ENCODE data around the gene ERGIC2. TPM values are rescaled to one million over a fixed set of nuclear protein-coding genes. Genes with fewer than 3 reads are reported as not detected.

The ERGIC2 gene
- total and polyA plus RNA-seq, 2 of the 13 experiments (the other 11 are each of a cell fraction or from before 2014, with no cell fraction given) = 32.6 to 73.5 TPM

GRCh38 chr12:29309320-29309902 is 71.6 kb downstream of the ERGIC2 start (continued):
- TF ChIP-seq CTCF (CRISPR knock-in tag; IDR thresholded peaks at IDR 0.05) = peak; percentile 34; the same call in 1 of the 2 replicates

GRCh38 chr12:29306682-29307081 is 74.3 kb downstream of the ERGIC2 start:
- no TSS peak for BruUV-seq (replicated peaks)
- no peak for FAIRE-seq
- WGBS (ENCODE audit: low lambda C conversion rate) = 59% methylated on average over 2 of the region's 2 CpGs
- CTCF ChIA-PET (ENCODE audit: low intra/inter-chr PET ratio, low total read pairs) = no interaction called here
- H3K4me3 ChIP-seq (replicated peaks in 1 of 3; ENCODE audit: insufficient read depth in 1 of 3, low read depth in 2 of 3, low read length in 3 of 3) = no peak overlapping the region
- no peaks in the 10 kb centered on the region for H3K36me3 ChIP-seq (replicated peaks in 1 of 2; ENCODE audit: control insufficient read depth in 1 of 2, insufficient read depth in 2 of 2, low read length in 2 of 2)
- no peak for DNase-seq (ENCODE audit: low spot score)
- no peak overlapping the region for H3K4me2 ChIP-seq (ENCODE audit: low read depth, low read length)
- POLR2A ChIA-PET = no interaction called here
- intact Hi-C loops (cut with micrococcal nuclease; ENCODE audit: unreplicated experiment) = loop anchor here (5.0 kb wide), 1 partner anchor 211 kb away; no protein-coding TSS in a partner anchor
- H3K9me3 ChIP-seq (ENCODE audit: low read length) = no peaks in the 10 kb centered on the region
- no peak overlapping the region for H2AFZ ChIP-seq (ENCODE audit: low read length)
- H4K20me1 ChIP-seq (ENCODE audit: insufficient read depth, low read length) = no peaks in the 10 kb centered on the region
- H3K27me3 ChIP-seq (ENCODE audit: control insufficient read depth in 1 of 2, insufficient read depth in 2 of 2, low read length in 2 of 2) = no peaks in the 10 kb centered on the region
- ATAC-seq = no peak
- H3K9ac ChIP-seq (ENCODE audit: insufficient read depth, low read depth, low read length) = no peak overlapping the region
- in situ Hi-C loops (cut with HindIII; ENCODE audit: extremely low pct_ligation_motif_present, low pct_unique_long_range_greater_than_20kb) = no loop called here
- H3K4me1 ChIP-seq (ENCODE audit: insufficient read depth, low read length) = no peaks in the 10 kb centered on the region
- H3K27ac ChIP-seq (ENCODE audit: extremely low read length, insufficient read depth, low read length) = no peak overlapping the region
- H3K79me2 ChIP-seq (ENCODE audit: insufficient read depth, low read length) = no peaks in the 10 kb centered on the region
- TF ChIP-seq STAG1 (CRISPR knock-in tag; IDR thresholded peaks at IDR 0.05) = no peak
- no peak for TF ChIP-seq ZSCAN25 (CRISPR knock-in tag; IDR thresholded peaks at IDR 0.05)
- TF ChIP-seq ATRX (CRISPR knock-in tag; IDR thresholded peaks at IDR 0.05; ENCODE audit: borderline replicate concordance) = no peak
- TF ChIP-seq ZNF576 (CRISPR knock-in tag; IDR thresholded peaks at IDR 0.05) = no peak
- TF ChIP-seq CTCF (CRISPR knock-in tag; IDR thresholded peaks at IDR 0.05) = no peak
- no peak for TF ChIP-seq YEATS4 (CRISPR knock-in tag; IDR thresholded peaks at IDR 0.05; ENCODE audit: borderline replicate concordance)
- TF ChIP-seq HOXA3 (CRISPR knock-in tag; IDR thresholded peaks at IDR 0.05) = no peak
- no peak for TF ChIP-seq CBFB (CRISPR knock-in tag; IDR thresholded peaks at IDR 0.05)
- no peak for TF ChIP-seq ZFP82 (CRISPR knock-in tag; IDR thresholded peaks at IDR 0.05; ENCODE audit: borderline replicate concordance)
- TF ChIP-seq SRSF1 (optimal IDR thresholded peaks at IDR 0.05; ENCODE audit: low read depth, low read length) = no peak
- TF ChIP-seq ZFP1 (CRISPR knock-in tag; IDR thresholded peaks at IDR 0.05) = no peak
- no peak for TF ChIP-seq ZNF629 (CRISPR knock-in tag; conservative IDR thresholded peaks at IDR 0.05)
- no peak for TF ChIP-seq ZNF703 (CRISPR knock-in tag; IDR thresholded peaks at IDR 0.05; ENCODE audit: borderline replicate concordance)

Measured in HepG2 (cell line).